ENCODE results near the gene TCERG1L.
"Not testable (repeated sequence)": the region's sequence is repeated elsewhere in the genome, so short reads cannot be mapped to it uniquely, and the experiment has no call there.

- TF ChIP-seq CTCF (IDR thresholded peaks at IDR 0.05); POLR2AphosphoS5 (IDR thresholded peaks at IDR 0.05; ENCODE audit: insufficient read depth in 1 of 2, low read depth in 1 of 2): not testable (repeated sequence)
These were observed 210.8 kb downstream of the TCERG1L start for GRCh38 chr10:131100418-131101410.
